Fibroblast of lung (primary cell): ENCODE data around the gene NME1. TPM values are rescaled to one million over a fixed set of nuclear protein-coding genes. Genes with fewer than 3 reads are reported as not detected.
A peak's percentile ranks its signal among the peaks of the same experiment; 100 is the strongest.

ENCODE experiments used
- DNase-seq, 2 donors: peaks; one replicate each; pipeline versions ENCODE4 v3.0.0 to v3.0.0-alpha.2; 2010; ENCODE audit warnings: low read depth in 2 of 2
- H2AFZ ChIP-seq: 2 replicates; pipeline ENCODE4 v1.5.1; 2012; ENCODE audit warnings: low read length, control low read depth, inconsistent platforms
- H3K27ac ChIP-seq: 2 replicates; pipeline ENCODE4 v1.5.1; 2011; ENCODE audit warnings: low read length, control low read depth; ENCODE audit not compliant: insufficient read depth
- H3K27me3 ChIP-seq: 2 replicates; pipeline ENCODE4 v1.5.1; 2011; ENCODE audit warnings: mild to moderate bottlenecking, low read length; ENCODE audit not compliant: control insufficient read depth, insufficient read depth
- H3K36me3 ChIP-seq: 2 replicates; pipeline ENCODE4 v1.5.1; 2011; ENCODE audit warnings: low read length; ENCODE audit not compliant: control insufficient read depth, insufficient read depth
- H3K4me1 ChIP-seq: 2 replicates; pipeline ENCODE4 v1.5.1; 2011; ENCODE audit warnings: low read length; ENCODE audit not compliant: control insufficient read depth, insufficient read depth; ENCODE audit errors: extremely low read depth
- H3K4me2 ChIP-seq: 2 replicates; pipeline ENCODE4 v1.5.1; 2011; ENCODE audit warnings: low read length, control low read depth; ENCODE audit not compliant: insufficient read depth; ENCODE audit errors: extremely low read depth
- H3K4me3 ChIP-seq, 4 experiments: fragments of 200-600 bp in 1 of 4; sonication (generic) in 1 of 4; replicated peaks in 1 of 4; 2 replicates each; pipeline ENCODE4 v1.5.1; 2011 to 2016; ENCODE audit warnings: low read length in 4 of 4, low read depth in 3 of 4, mild to moderate bottlenecking in 3 of 4, control low read depth in 2 of 4, inconsistent platforms in 1 of 4, mixed read lengths in 1 of 4; ENCODE audit not compliant: insufficient read depth in 1 of 4; ENCODE audit errors: control extremely low read depth in 1 of 4
- H3K79me2 ChIP-seq: 2 replicates; pipeline ENCODE4 v1.5.1; 2012; ENCODE audit warnings: mild to moderate bottlenecking, low read length, inconsistent platforms; ENCODE audit not compliant: control insufficient read depth, insufficient read depth
- H3K9ac ChIP-seq: 2 replicates; pipeline ENCODE4 v1.5.1; 2011; ENCODE audit warnings: mild to moderate bottlenecking, low read length, control low read depth; ENCODE audit not compliant: insufficient read depth
- H3K9me3 ChIP-seq: 2 replicates; pipeline ENCODE4 v1.5.1; 2012; ENCODE audit warnings: low read depth, low read length; ENCODE audit not compliant: control insufficient read depth, insufficient read depth
- H4K20me1 ChIP-seq: 2 replicates; pipeline ENCODE4 v1.5.1; 2011; ENCODE audit warnings: low read length; ENCODE audit not compliant: control insufficient read depth, insufficient read depth; ENCODE audit errors: extremely low read depth
- EZH2 ChIP-seq: IDR thresholded peaks from 2 replicates; pipeline ENCODE4 v1.5.1; 2012; ENCODE audit warnings: low read length, control low read depth, mild to moderate bottlenecking; ENCODE audit errors: missing control alignments
- polyA plus RNA-seq, 2 donors: library from polyadenylated mRNA; depleted of rRNA in 1 of 2; stranded (reverse) in 1 of 2; unstranded in 1 of 2; fragments of >200 nt; gene quantifications; 2 replicates each; pipeline ENCODE4 v1.2.1, GENCODE V29; 2011 to 2012; ENCODE audit warnings: missing spikeins in 1 of 2
- total RNA-seq: library from RNA; depleted of rRNA; stranded (reverse); fragments of >200 nt; gene quantifications from 2 replicates; pipeline ENCODE4 v1.2.1, GENCODE V29; 2014
- TF ChIP-seq, protein P1 (sequence below), 2 donors: IDR thresholded peaks in 1 of 2; conservative IDR thresholded peaks in 1 of 2; 1 replicate in 1 of 2; 2 replicates in 1 of 2; pipeline ENCODE4 v1.5.1; 2011 to 2012; ENCODE audit warnings: low read length in 2 of 2, control low read depth in 1 of 2, inconsistent platforms in 1 of 2, low read depth in 1 of 2, mild to moderate bottlenecking in 1 of 2

NME1 gene
- total and polyA plus RNA-seq, 2 donors (not counting 1 experiment from before 2014, with no cell fraction given) = 108 to 220 TPM

DNA sequence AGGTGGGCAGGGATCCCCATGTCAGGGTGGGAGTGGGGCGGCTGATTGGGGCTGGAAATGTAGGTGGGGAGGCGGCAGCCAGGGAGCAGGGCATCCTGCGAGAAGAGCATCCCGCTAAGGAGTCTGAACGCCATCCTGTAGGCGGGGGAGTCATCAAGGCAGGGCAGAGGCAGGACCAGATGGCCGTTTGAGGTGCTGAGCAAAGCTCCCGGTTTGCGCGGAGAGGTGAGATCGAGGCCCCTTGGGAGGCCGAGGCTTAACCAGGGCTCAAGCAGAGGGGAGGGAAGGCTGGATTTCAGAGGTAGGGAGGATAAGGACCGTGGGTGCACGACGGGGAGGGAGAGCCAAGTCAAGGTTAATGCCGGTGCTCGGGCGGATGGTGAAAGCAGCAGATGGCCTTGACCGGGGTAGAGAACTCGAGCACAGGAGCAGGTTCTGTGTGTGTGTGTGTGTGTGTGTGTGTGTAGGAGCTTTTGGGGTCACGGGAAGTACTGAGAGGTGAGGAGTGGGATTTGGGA, 12.4 kb downstream of the NME1 start:
- DNase-seq = peak in 1 of 2 donors; percentile 47
- H2AFZ ChIP-seq = peak overlapping the region; percentile 96
- peaks cover 16% of the 10 kb centered on the region for H3K36me3 ChIP-seq
- peak overlapping the region; percentile 95 for H3K27ac ChIP-seq
- no peaks in the 10 kb centered on the region for H3K9me3 ChIP-seq
- no peaks in the 10 kb centered on the region for H4K20me1 ChIP-seq
- peak overlapping the region; percentile 97 for H3K4me2 ChIP-seq
- H3K27me3 ChIP-seq = no peaks in the 10 kb centered on the region
- H3K4me3 ChIP-seq = peak overlapping the region; percentile 66 to 99 (median 84)
- peaks cover 17% of the 10 kb centered on the region for H3K79me2 ChIP-seq
- H3K4me1 ChIP-seq = peaks cover 9% of the 10 kb centered on the region
- no peak for TF ChIP-seq EZH2
- TF ChIP-seq, protein P1, sequence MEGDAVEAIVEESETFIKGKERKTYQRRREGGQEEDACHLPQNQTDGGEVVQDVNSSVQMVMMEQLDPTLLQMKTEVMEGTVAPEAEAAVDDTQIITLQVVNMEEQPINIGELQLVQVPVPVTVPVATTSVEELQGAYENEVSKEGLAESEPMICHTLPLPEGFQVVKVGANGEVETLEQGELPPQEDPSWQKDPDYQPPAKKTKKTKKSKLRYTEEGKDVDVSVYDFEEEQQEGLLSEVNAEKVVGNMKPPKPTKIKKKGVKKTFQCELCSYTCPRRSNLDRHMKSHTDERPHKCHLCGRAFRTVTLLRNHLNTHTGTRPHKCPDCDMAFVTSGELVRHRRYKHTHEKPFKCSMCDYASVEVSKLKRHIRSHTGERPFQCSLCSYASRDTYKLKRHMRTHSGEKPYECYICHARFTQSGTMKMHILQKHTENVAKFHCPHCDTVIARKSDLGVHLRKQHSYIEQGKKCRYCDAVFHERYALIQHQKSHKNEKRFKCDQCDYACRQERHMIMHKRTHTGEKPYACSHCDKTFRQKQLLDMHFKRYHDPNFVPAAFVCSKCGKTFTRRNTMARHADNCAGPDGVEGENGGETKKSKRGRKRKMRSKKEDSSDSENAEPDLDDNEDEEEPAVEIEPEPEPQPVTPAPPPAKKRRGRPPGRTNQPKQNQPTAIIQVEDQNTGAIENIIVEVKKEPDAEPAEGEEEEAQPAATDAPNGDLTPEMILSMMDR (conservative IDR thresholded peaks at IDR 0.05 in 1 of 2, IDR thresholded peaks at IDR 0.05 in 1 of 2; ENCODE audit: low read depth in 1 of 2, low read length in 2 of 2) = no peak
- peak overlapping the region; percentile 93 for H3K9ac ChIP-seq

DNA sequence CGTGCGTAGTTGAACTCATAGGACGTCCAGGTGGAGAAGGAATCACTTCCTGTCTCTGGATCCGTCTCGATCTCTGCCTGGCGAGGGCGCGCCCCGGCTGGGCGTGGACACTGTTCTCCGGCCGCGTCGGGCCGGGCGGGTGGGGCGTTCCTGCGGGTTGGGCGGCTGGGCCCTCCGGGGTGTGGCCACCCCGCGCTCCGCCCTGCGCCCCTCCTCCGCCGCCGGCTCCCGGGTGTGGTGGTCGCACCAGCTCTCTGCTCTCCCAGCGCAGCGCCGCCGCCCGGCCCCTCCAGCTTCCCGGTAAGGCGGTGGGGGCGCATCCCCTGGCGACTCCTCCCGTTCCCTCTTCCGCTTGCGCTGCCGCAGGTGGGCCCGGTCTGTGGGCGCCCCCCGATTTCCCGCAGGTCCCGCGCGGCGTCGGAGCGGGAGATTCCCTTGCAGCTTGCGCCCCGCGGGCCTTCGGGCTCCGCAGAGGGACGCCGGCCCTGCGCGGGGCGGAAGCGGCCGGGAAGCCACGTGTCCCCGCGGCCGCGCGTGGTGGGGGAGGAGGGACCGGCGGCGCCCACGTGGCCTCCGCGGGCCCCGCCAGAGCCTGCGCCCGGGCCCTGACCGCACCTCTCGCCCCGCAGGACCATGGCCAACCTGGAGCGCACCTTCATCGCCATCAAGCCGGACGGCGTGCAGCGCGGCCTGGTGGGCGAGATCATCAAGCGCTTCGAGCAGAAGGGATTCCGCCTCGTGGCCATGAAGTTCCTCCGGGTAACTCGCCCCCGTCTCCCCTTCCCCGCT, 13.0 kb downstream of the NME1 start, which contains the start of gene NME2:
Gene NME2 (plus strand): TSS at position 214 of the 789 bp plus-strand sequence. CDS start 420 bp downstream, at position 634.
- Histone ChIP-seq H3K27ac (peak within 1 kb of the TSS; percentile 95), H3K79me2 (peaks cover 17% of the 10 kb centered on the region), H2AFZ (peak within 1 kb of the TSS; percentile 96), H3K9ac (peak within 1 kb of the TSS; percentile 93), H3K27me3 (no peaks in the 10 kb centered on the region), H3K4me3 (peak within 1 kb of the TSS; percentile 85 to 99 (median 93)), H4K20me1 (no peaks in the 10 kb centered on the region), H3K4me1 (peaks cover 9% of the 10 kb centered on the region), H3K9me3 (no peaks in the 10 kb centered on the region), H3K4me2 (peak within 1 kb of the TSS; percentile 97), H3K36me3 (peaks cover 20% of the 10 kb centered on the region)
- TF ChIP-seq EZH2 = no peak
- TF ChIP-seq, protein P1 (conservative IDR thresholded peaks at IDR 0.05 in 1 of 2, IDR thresholded peaks at IDR 0.05 in 1 of 2; ENCODE audit: low read depth in 1 of 2, low read length in 2 of 2) = no peak
- DNase-seq = peak; percentile 81
